NB4 (cell line): ENCODE measurements around the gene IGF1.

Experiments used
- CTCF ChIP-seq: IDR thresholded peaks from one replicate; pipeline ENCODE4 v1.5.1; 2012; ENCODE audit warnings: low read depth, low read length
- MAX ChIP-seq: IDR thresholded peaks from 2 replicates; pipeline ENCODE4 v1.6.1; 2011; ENCODE audit warnings: low read depth, low read length
- POLR2A ChIP-seq: IDR thresholded peaks from 2 replicates; pipeline ENCODE4 v1.6.1; 2011; ENCODE audit warnings: mild to moderate bottlenecking; ENCODE audit not compliant: insufficient read length; ENCODE audit errors: extremely low read depth

- TF ChIP-seq CTCF (no peak), MAX (no peak), POLR2A (no peak)
Observed at GRCh38 chr12:102512523-102512922, 32.2 kb upstream of the IGF1 start.
